ENCODE results near the gene GLB1L3.
"Not testable (repeated sequence)": the region's sequence is repeated elsewhere in the genome, so short reads cannot be mapped to it uniquely, and the experiment has no call there.

Gene GLB1L3

DNA sequence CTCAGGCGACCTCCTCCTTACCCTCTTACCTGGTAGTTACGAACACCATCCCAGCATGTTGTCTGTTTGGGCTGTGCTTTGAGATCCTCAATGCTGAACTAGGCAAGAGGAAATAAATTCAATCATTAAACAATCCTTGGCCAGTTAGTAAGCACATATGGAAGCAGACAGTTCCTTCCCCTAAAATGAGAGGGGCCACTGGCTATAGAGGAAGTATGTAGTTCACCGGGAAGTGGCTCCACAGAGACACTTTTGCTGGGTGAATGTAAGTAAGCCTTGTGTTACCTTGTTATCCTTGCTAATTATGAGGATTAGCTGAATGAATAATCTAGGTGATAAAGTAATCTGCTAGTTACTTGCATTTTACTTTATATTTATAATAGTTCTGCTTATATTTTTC, 25.9 kb upstream of the GLB1L3 start:
- in situ Hi-C loops (cut with MboI; ENCODE audit: low sequenced_read_pairs), result no loop called here

DNA sequence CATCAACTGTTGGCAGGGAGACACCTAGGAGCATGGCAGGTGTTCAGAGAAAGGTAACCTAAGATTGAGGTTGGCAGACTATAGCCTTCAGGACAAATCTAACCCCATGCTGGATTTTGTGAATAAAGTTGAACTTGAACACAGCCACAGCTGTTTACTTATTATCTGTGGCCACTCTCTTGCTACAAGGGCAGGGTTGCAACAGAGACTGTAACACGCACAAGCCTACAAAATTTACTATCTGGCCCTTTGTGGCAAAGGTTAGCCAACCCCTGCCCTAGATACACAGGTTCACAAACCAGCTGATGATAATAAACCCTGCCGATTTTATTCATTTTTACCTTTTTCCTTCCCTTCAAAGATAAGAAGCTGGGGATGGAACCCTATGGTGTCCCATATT, 25.5 kb upstream of the GLB1L3 start:
- in situ Hi-C loops (cut with MboI; ENCODE audit: low sequenced_read_pairs), result no loop called here

DNA sequence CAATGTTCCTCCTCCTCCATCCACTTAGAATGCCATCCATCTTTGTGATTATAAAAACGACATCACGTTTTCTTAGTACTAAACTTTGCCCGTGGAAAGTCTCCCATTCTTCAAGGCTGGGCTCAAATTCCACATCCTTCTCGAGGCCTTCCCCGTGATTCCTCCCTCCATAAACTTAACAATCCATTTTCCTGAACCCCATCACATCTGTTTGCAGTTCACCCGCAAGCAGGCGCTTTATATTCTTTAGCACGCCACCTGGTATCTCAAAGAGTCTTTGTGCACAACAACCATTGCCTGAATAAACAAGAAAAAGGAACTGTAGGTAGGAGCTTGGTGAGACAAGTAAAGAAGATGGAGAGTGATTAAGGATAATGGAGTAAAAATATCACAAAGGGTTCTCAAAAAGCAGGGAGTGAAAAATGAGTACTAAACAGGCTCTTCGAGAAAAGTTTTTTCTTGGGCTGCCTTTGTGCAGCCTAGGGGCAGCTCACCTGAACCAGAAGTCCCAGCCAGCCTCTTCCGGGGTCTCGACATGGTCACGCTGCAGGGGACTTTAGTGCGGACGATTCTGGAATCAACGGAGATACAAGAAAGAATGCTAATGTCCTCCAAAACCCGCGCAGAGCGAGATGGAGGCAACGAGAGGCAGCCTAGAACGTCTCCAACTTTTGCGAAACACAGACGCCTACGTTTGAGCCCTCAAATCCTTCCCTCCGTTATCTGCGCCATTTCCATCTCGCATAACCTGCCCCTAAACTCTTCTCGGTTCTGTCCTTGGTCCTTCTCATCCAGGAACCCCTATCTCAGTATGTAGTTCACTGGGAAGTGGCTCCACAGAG, 23.6 kb upstream of the GLB1L3 start:
- in situ Hi-C loops (cut with MboI; ENCODE audit: low sequenced_read_pairs), result no loop called here

DNA sequence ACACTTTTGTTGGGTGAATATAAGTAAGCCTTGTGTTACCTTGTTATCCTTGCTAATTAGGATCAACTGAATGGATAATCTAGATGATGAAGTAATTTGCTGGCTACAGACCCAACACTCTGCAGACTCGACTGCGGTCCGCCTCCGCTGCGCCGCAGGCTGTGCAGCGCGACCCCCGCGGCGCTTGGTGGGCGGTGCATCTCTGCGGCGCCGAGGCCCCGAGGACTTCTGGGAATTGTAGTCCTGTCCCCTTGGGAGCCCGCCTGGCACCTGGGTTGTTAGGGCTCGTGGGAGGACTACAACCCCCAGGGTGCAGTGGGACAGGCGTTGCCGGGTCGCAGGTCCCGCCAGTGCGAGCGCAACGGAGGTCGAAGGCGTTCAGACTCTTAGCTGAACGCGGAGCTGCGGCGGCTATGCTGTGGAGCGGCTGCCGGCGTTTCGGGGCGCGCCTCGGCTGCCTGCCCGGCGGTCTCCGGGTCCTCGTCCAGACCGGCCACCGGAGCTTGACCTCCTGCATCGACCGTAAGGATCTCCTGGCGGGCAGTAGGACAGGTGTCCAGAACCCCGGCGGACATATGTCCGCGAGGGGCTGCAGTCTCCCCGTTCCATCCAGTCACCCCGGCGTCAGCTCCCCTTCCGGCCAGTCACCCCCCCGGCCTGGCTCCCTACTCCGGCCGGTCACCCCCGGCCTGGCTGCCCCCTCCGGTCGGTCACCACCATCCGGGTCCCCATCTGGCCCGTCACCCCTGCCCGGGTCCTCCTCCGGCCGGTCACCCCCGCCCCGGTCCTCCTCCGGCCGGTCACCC, 22.8 kb upstream of the GLB1L3 start, which contains the start of the genes ACAD8 and THYN1:
Gene ACAD8 (plus strand): TSS at position 381 of the 806 bp plus-strand sequence. CDS start 33 bp downstream, at position 414.
Gene THYN1 (minus strand): TSS at position 165 of the 806 bp plus-strand sequence. CDS start 470 bp downstream, outside the sequence.
- in situ Hi-C loops (cut with MboI; ENCODE audit: low sequenced_read_pairs), result no loop called here

DNA sequence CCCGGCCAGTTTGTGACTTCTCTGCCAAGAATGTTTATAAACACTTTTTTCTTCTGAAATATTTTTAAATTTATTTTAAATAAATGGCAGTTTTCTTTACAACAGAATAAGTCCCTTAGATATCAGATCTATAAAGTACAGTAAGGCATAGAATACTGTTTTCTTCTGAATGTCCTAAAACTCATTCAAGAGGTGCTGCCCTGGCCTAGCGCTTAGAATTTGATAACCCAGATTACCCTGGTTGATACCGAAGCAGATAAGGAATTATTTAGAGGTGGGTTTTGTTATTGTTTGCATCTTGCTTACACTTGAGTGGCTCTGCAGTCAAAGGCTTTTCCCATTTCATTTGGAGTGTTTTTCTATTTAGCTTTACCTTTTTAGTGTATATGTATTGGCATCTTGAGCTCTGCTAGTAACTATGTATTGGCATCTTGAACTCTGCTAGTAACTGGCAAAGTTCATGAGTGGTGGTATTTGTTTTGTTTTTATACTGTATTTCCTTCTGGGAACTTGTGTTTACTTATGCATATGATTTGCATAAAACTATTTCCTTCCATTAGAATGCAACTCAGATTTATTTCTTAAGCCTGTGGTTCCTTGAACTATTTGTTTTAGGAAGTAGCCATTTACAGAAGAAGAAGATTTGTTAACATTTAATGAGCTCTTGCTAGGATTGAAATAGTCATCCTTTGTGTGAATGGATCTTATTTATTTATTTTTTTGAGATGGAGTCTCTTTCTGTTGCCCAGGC, 21.6 kb upstream of the GLB1L3 start:
- in situ Hi-C loops (cut with MboI; ENCODE audit: low sequenced_read_pairs), result no loop called here

DNA sequence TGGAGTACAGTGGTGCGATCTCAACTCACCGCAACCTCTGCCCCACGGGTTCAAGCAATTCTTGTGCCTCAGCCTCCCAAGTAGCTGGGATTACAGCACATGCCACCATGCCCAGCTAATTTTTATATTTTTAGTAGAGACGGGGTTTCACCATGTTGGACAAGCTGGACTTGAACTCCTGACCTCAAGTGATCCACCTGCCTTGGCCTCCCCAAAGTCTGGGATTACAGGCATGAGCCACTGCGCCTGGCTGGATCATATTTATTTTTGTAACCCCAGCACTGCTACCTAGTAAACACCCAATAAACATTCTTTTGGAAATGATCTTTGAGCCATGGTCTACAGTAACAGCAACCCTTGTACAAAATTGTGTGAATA, 21.0 kb upstream of the GLB1L3 start:
- in situ Hi-C loops (cut with MboI; ENCODE audit: low sequenced_read_pairs), result not testable (repeated sequence)

DNA sequence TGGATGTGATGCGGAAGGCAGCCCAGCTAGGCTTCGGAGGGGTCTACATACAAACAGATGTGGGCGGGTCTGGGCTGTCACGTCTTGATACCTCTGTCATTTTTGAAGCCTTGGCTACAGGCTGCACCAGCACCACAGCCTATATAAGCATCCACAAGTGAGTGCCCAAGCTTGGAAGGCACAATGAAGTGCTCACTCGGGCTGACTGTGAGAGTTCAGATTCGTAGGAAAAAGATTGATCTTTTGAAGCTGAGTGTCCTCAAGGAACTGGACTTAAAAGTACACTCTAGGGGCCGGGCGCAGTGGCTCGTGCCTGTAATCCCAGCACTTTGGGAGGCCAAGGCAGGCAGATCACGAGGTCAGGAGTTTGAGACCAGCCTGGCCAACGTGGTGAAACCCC, 19.1 kb upstream of the GLB1L3 start:
- in situ Hi-C loops (cut with MboI; ENCODE audit: low sequenced_read_pairs), result no loop called here

DNA sequence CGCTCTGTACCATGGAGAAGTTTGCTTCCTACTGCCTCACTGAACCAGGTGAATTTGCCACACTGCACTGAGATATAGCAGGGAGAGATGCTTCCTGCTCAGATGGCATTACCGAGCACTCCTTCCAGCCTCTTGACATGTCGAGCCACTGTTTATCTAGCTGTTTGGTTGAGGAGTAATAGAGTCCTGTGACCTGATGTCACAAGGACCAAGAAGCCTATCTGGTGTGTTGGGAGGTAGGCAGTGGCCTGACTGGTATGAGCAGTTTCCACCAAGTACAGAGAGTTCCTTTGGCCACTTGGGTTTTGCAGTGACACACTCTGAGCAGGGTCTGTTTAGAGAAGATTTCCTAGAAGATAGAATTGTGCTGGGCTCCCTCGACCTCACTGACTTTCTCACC, 17.6 kb upstream of the GLB1L3 start:
- in situ Hi-C loops (cut with MboI; ENCODE audit: low sequenced_read_pairs), result no loop called here

DNA sequence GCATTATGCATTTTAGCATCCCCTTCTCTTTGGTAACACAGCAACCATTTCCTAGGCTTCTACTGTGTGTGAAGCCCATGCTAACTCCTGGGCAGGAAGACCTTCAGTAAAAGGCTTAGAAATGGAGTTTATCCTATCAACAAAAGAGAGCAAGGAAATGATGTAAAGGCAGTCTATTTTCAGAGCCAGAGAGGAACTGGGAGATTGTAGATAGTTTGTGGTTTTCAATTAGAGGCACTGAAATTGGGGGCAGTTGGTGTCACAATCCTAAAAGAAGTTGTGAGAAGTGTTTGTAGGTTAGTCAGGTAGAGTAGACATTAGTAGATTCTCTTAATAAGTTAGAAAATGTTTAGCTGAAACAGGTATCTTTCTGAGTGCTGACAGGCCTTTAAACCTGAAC, 15.7 kb upstream of the GLB1L3 start:
- in situ Hi-C loops (cut with MboI; ENCODE audit: low sequenced_read_pairs), result no loop called here

DNA sequence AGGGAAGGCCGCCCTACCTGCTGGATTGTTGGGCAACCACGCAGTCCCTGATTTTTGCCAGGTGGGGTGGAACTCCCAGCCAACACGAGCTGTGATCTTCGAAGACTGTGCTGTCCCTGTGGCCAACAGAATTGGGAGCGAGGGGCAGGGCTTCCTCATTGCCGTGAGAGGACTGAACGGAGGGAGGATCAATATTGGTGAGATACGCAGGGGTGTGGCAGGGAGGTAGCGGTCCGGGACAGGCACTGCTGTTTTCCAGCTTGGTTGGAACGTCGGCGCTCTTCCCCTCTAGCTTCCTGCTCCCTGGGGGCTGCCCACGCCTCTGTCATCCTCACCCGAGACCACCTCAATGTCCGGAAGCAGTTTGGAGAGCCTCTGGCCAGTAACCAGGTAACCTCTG, 15.2 kb upstream of the GLB1L3 start:
- in situ Hi-C loops (cut with MboI; ENCODE audit: low sequenced_read_pairs), result no loop called here

DNA sequence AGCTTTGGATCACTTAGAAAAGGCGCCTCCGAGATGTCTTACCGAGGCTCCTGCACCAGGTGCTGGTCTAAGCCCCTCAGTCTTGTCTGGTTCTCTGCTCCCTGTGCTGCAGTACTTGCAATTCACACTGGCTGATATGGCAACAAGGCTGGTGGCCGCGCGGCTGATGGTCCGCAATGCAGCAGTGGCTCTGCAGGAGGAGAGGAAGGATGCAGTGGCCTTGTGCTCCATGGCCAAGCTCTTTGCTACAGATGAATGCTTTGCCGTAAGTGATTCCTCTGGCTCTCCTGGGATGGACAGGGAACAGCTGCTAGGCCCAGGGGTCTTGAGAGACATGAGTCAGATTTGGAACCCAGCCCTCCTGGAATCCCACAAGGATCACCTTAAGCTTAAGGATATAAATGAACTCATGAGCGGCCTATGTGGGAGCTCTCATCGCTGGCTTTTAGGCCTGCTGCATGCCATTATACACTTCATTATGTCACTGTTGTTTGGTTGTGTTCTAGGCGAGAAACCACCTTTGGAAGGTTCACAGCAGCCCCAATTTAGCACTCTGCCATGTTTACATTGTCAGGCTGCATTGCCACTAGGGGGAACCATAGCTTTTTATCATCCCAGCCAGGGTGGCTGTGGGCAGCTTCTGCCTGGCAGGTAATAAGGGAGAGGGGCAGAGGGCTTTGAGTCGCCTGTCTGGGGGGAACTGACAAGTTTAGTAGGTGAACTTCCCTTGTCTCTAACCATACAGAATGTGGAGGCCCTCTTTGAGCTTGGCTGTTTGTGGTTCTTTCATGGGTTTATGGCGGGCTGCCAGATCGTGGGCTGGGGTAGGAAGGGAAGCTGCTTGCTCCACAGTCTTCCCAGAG, 14.3 kb upstream of the GLB1L3 start:
- in situ Hi-C loops (cut with MboI; ENCODE audit: low sequenced_read_pairs), result no loop called here

DNA sequence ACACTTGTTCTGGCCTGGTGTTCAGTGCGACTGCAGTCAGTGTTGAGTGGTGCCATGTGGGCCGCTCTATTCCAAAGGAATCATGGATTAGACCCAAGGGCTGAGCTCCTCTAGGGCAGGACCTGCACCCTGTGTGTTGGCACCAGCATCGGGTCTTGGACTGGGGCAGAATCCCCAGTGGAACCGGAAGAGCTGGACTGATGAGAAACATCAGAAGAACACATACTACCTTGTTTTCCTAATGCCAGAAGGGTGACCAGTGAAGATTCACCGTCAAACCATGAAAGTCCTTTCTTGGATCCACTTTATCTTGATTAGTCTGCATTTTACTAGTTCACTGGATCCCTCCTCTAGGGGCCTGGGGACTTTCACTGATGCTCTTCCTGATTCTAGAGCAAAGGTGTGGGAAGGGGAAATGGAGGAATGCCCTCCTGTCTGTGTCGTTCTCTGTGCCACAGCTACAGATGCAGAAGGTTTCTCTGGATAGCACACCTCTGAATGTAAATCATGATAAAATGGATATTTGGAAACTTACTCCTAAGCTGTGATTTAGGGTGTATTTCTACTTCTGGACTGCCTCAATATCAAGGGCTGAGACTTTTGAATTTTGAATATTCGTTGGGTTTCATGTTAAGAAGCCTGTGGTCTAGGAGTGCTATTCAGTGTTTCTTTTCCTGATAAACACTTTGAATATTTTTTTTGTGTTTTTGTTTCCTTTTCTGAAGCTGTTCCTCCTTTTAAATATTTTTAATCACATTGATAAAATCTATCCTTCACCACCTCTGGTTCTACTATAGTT, 11.0 kb upstream of the GLB1L3 start:
- in situ Hi-C loops (cut with MboI; ENCODE audit: low sequenced_read_pairs), result no loop called here

DNA sequence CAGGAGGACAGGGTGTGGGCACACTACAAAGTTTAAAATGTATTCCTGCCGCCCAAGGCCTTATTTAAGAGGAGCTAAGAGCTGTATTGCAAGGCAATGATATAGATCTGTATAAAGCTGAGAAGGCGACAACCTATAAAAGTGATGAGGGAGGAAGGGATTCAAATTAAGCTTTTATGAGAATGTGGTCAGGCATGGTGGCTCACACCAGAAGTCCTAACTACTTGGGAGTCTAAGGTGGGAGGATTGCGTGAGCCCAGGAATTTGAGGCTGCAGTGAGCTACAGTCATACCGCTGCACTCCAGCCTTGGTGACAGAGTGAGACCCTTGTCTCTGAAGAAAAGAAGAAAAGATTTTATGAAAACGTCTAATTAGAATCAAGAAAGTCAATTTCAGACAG, 9.7 kb upstream of the GLB1L3 start:
- in situ Hi-C loops (cut with MboI; ENCODE audit: low sequenced_read_pairs), result no loop called here

DNA sequence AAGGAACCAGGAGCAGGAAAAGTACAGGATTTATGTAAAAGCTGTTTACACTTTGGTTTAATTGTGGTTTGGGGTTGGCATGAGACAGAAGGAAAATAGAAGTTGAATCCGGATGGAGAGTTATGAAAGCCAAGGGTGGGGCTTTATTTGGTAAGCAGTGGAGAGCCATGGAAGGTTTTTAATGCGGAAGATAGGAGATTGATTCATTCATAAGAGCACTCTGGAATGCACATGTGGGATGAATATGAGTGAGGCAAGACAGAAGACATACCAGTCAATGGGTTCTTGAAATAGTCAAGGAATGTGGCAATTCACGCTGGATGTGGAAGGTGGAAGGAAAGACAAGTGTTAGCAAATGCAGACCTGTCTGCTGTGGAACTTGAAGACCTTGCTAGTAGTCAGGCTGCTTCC, 9.3 kb upstream of the GLB1L3 start:
- in situ Hi-C loops (cut with MboI; ENCODE audit: low sequenced_read_pairs), result no loop called here

DNA sequence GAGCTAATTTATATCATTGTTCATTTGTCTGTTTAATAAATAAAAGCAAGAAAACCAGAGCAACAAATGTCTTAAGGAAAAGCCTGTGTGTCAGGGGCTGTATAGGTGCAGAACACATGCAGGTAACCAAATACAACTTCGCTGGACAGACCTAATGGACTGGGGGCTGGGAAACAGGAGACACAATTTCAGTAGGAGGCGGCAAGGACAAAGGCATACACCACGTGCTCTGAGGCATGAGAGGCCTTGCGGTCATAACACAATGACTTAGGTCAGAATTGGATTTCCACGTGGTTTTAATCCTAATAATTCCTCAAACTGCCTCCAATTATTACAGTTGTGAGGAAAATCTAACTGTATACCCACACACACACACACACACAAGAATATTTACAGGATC, 8.7 kb upstream of the GLB1L3 start:
- in situ Hi-C loops (cut with MboI; ENCODE audit: low sequenced_read_pairs), result no loop called here

DNA sequence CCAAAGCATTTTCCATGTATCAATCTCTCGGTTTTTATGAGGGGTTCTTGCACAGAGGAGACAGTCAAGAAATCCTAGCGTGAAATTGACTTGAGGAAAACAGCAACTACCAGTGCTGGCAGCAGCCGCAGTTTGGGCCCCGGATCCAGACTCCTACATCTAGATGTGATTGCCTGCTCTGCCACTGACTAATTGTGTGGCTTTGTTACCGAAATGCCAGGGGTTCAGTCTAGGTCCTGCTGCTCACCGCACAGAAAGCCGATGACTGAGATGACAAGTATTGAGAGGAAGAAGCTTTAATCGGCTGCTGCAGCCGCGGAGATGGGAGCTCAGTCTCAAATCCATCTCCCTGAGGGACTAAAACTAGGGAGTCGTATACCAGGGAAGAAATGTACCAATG, 8.2 kb upstream of the GLB1L3 start:
- in situ Hi-C loops (cut with MboI; ENCODE audit: low sequenced_read_pairs), result no loop called here

DNA sequence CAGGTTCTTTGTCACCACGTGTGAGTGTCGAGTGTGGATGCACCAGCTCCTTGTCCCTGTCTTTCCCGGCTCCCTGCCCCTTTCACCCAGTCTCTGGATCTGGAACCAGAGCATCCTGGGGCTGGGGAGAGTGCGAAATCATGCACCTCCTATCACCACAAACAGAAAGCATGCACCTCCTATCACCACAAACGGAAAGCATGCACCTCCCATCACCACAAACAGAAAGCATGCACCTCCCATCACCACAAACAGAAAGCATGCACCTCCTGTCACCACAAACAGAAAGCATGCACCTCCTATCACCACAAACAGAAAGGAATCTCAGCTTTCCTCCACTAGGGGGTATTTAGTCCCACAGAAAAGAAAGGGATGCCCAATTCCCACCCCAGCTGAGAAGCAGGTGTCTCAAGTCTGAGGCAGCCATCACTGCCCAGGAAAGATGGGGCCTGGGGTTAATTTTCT, 5.9 kb upstream of the GLB1L3 start:
- in situ Hi-C loops (cut with MboI; ENCODE audit: low sequenced_read_pairs), result no loop called here

DNA sequence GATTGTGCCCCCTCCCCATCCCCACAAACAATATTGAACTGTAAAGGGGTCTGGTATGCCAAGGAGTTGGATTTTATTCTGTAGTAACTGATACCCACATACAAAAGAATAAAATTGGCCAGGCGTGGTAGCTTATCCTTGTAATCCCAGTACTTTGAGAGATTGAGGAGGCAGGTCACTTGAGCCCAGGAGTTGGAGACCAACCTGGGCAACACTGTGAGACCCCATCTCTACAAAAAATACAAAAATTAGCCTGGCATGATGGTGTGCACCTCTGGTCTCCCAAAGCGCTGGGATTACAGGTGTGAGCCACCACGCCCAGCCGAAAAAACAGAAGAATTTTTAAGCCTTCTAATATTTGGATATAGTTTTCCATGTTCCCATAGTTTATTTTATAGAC, 4.2 kb upstream of the GLB1L3 start:
- in situ Hi-C loops (cut with MboI; ENCODE audit: low sequenced_read_pairs), result no loop called here
